ENCODE measurements around the gene SPRY4. TPM values are rescaled to one million over a fixed set of nuclear protein-coding genes. Genes with fewer than 3 reads are reported as not detected.

SPRY4 gene
- total RNA-seq, 4 donors from 2014 or later = 15.4 to 29.0 (median 24.5) TPM

- H3K27me3 ChIP-seq = no peaks in the 10 kb centered on the region
- peaks cover 0 to 48% (median 3%) of the 10 kb centered on the region in 4 donors for H3K36me3 ChIP-seq
- H3K4me3 ChIP-seq = no peak overlapping the region
- no peak for DNase-seq (ENCODE audit: extremely low spot score)
- intact Hi-C loops (cut with DNase I) = no loop called here
- no peak for TF ChIP-seq POLR2A (IDR thresholded peaks at IDR 0.05; ENCODE audit: low read depth)
- no peak for TF ChIP-seq POLR2AphosphoS5 (IDR thresholded peaks at IDR 0.05)
- no peak for TF ChIP-seq EP300 (IDR thresholded peaks at IDR 0.05)
- H3K27ac ChIP-seq (replicated peaks in 1 of 4) = no peak overlapping the region
- H3K4me1 ChIP-seq = peaks cover 0 to 6% (median 1%) of the 10 kb centered on the region in 4 donors
- no peaks in the 10 kb centered on the region for H3K9me3 ChIP-seq
- WGBS = 89% methylated on average over 7 of the region's 7 CpGs
Measured at GRCh38 chr5:142307146-142307890, 17.5 kb downstream of the SPRY4 start.

- intact Hi-C loops (cut with DNase I) = no loop called here
- Histone ChIP-seq H3K27me3 (no peaks in the 10 kb centered on the region), H3K9me3 (no peaks in the 10 kb centered on the region), H3K36me3 (peaks cover 0 to 36% (median 1%) of the 10 kb centered on the region in 4 donors), H3K27ac (replicated peaks in 1 of 4) (no peak overlapping the region), H3K4me1 (peaks cover 0 to 6% (median 0%) of the 10 kb centered on the region in 4 donors), H3K4me3 (no peak overlapping the region)
- DNase-seq (ENCODE audit: extremely low spot score) = no peak
- WGBS = 93% methylated on average over 6 of the region's 6 CpGs
- TF ChIP-seq POLR2AphosphoS5 (IDR thresholded peaks at IDR 0.05) (no peak), CTCF (IDR thresholded peaks at IDR 0.05) (no peak), EP300 (IDR thresholded peaks at IDR 0.05) (no peak), POLR2A (IDR thresholded peaks at IDR 0.05; ENCODE audit: low read depth) (no peak)
Measured at GRCh38 chr5:142306077-142306502, 18.7 kb downstream of the SPRY4 start.

GRCh38 chr5:142305211-142305610 is 19.6 kb downstream of the SPRY4 start:
- Histone ChIP-seq H3K4me1 (peaks cover 0 to 6% (median 0%) of the 10 kb centered on the region in 4 donors), H3K4me3 (no peak overlapping the region), H3K27me3 (no peaks in the 10 kb centered on the region), H3K27ac (replicated peaks in 1 of 4) (no peak overlapping the region), H3K9me3 (no peaks in the 10 kb centered on the region), H3K36me3 (peaks cover 0 to 30% (median 0%) of the 10 kb centered on the region in 4 donors)
- no peak for TF ChIP-seq EP300 (IDR thresholded peaks at IDR 0.05)
- no peak for DNase-seq (ENCODE audit: extremely low spot score)
- intact Hi-C loops (cut with DNase I) = no loop called here
- 100% methylated on average over 2 of the region's 3 CpGs for WGBS

GRCh38 chr5:142304013-142304701 is 20.7 kb downstream of the SPRY4 start:
- TF ChIP-seq POLR2AphosphoS5 (IDR thresholded peaks at IDR 0.05) (no peak), CTCF (IDR thresholded peaks at IDR 0.05) (no peak), POLR2A (IDR thresholded peaks at IDR 0.05; ENCODE audit: low read depth) (no peak), EP300 (IDR thresholded peaks at IDR 0.05) (no peak)
- H3K27ac ChIP-seq (replicated peaks in 1 of 4) = no peak overlapping the region
- H3K27me3 ChIP-seq = no peaks in the 10 kb centered on the region
- H3K36me3 ChIP-seq = peaks cover 0 to 20% (median 0%) of the 10 kb centered on the region in 4 donors
- intact Hi-C loops (cut with DNase I) = no loop called here
- 87% methylated on average over 14 of the region's 14 CpGs for WGBS
- H3K4me3 ChIP-seq = no peak overlapping the region
- H3K4me1 ChIP-seq = peaks cover 0 to 6% (median 0%) of the 10 kb centered on the region in 4 donors
- no peaks in the 10 kb centered on the region for H3K9me3 ChIP-seq
- no peak for DNase-seq (ENCODE audit: extremely low spot score)

GRCh38 chr5:142303565-142303964 is 21.3 kb downstream of the SPRY4 start:
- Histone ChIP-seq H3K4me1 (peaks cover 0 to 6% (median 0%) of the 10 kb centered on the region in 4 donors), H3K9me3 (no peaks in the 10 kb centered on the region), H3K27me3 (no peaks in the 10 kb centered on the region), H3K27ac (replicated peaks in 1 of 4) (no peak overlapping the region), H3K4me3 (no peak overlapping the region), H3K36me3 (peaks cover 0 to 14% (median 0%) of the 10 kb centered on the region in 4 donors)
- intact Hi-C loops (cut with DNase I) = no loop called here
- DNase-seq (ENCODE audit: extremely low spot score) = no peak
- WGBS = 71% methylated on average over 7 of the region's 7 CpGs
- TF ChIP-seq POLR2A (IDR thresholded peaks at IDR 0.05; ENCODE audit: low read depth) = no peak
- no peak for TF ChIP-seq EP300 (IDR thresholded peaks at IDR 0.05)
- no peak for TF ChIP-seq CTCF (IDR thresholded peaks at IDR 0.05)
- no peak for TF ChIP-seq POLR2AphosphoS5 (IDR thresholded peaks at IDR 0.05)

Data from esophagus muscularis mucosa (tissue), 4 donors.